ENCODE data around the gene AHNAK. TPM values are rescaled to one million over a fixed set of nuclear protein-coding genes. Genes with fewer than 3 reads are reported as not detected.
"Not testable (repeated sequence)": the region's sequence is repeated elsewhere in the genome, so short reads cannot be mapped to it uniquely, and the experiment has no call there.

AHNAK gene
- polyA plus RNA-seq, 1 donor = 134 TPM

DNA sequence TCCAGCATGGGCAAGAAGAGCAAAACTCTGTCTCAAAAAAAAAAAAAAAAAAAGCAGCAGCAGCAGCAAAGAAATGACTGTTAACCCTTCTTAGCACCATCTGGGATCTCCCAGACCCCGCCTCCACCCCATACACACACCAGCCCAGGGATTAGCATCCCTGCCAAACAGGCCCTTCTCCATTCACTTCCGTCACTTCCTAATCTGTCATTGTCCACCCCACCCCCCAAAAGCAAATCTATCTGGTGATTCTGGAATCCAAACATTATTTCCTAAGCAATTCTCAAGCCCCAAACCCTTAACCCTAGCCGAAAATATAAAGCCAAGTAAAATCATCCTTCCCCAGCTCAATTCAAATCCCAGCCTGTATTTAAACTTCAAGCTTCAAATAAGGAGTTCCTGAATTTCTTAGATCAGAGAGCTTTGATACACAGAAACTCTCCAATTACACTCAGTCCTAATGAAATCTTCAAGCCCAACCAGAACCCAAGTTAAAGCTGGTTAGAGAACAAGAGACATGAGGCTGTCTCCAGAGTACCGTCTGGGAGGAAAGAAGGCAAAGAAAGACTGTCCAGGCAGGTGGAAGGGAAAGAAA, 6.0 kb upstream of the AHNAK start:
- DNase-seq = no peak
- WGBS (ENCODE audit: insufficient coverage, low lambda C conversion rate) = 8% methylated on average over 2 of the region's 4 CpGs
- H3K4me3 ChIP-seq (ENCODE audit: low read length) = peak overlapping the region; percentile 5
- no peaks in the 10 kb centered on the region for H3K36me3 ChIP-seq (ENCODE audit: control insufficient read depth, insufficient read depth, low read length)
- no peaks in the 10 kb centered on the region for H3K9me3 ChIP-seq (ENCODE audit: control insufficient read depth, low read depth, low read length)
- H3K27ac ChIP-seq (ENCODE audit: low read length) = peak overlapping the region; percentile 99
- H3K4me1 ChIP-seq (ENCODE audit: control insufficient read depth, insufficient read depth, low read length) = peaks cover 83% of the 10 kb centered on the region
- no peaks in the 10 kb centered on the region for H3K27me3 ChIP-seq (ENCODE audit: control insufficient read depth, insufficient read depth, low read length)

DNA sequence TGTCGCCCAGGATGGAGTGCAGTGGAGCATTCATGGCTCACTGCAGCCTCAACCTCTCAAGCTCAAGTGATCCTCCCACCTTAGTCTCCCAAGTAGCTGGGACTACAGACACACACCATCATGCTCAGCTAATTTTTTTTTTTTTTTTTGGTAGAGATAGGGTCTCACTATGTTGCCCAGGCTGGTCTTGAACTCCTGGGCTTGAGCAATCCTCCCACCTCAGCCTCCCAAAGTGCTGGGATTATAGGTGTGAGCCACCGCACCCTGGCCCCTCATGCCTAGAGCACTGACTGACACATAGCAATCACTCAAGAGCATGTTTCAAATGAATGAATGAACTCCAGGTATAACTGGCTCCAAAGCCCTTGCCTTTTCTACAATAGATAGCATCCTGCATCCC, 3.9 kb upstream of the AHNAK start:
- H3K9me3 ChIP-seq (ENCODE audit: control insufficient read depth, low read depth, low read length); H3K36me3 ChIP-seq (ENCODE audit: control insufficient read depth, insufficient read depth, low read length); H3K4me3 ChIP-seq (ENCODE audit: low read length); DNase-seq; H3K27ac ChIP-seq (ENCODE audit: low read length); H3K27me3 ChIP-seq (ENCODE audit: control insufficient read depth, insufficient read depth, low read length): not testable (repeated sequence)
- peaks cover 68% of the 10 kb centered on the region for H3K4me1 ChIP-seq (ENCODE audit: control insufficient read depth, insufficient read depth, low read length)
- no CpG with 5 or more reads among the region's 2 CpGs for WGBS (ENCODE audit: insufficient coverage, low lambda C conversion rate)

DNA sequence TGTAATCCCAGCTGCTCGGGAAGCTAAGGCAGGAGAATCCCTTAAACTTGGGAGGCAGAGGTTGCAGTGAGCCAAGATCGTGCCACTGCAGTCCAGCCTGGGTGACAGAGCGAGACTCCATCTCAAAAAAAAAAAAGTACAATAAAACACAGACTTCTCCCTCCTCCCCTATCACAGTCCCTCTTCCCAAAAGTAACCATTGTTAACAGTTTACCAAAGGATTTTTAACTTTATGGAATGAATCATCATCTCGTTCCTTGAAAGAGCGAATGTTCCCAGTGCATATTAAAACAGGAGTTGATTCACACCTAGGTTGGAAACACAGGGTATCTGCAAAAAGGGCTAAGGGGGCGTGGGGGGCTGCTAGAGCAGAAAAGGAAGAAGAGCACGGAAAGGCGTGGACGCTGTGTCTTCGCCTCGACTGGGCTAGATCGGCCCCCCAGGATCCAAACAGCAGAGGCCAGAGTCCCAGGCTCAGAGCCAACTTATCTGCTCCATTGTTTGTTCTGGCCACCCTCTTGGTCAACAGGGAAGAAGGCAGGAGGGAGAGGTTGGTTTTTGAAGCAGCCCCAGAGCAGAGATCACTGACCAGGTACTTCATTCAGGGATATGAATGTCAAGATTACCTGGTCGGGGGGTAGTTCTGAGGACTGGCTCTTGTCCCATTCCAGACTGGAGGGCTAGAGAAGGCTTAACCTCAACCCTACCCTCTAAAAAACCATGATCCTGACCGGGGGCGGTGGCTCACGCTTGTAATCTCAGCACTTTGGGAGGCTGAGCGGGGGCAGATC, 2.1 kb upstream of the AHNAK start:
- Histone ChIP-seq H3K4me1 (ENCODE audit: control insufficient read depth, insufficient read depth, low read length) (peaks cover 67% of the 10 kb centered on the region), H3K36me3 (ENCODE audit: control insufficient read depth, insufficient read depth, low read length) (no peaks in the 10 kb centered on the region), H3K4me3 (ENCODE audit: low read length) (no peak overlapping the region), H3K27ac (ENCODE audit: low read length) (peak overlapping the region; percentile 33), H3K9me3 (ENCODE audit: control insufficient read depth, low read depth, low read length) (no peaks in the 10 kb centered on the region), H3K27me3 (ENCODE audit: control insufficient read depth, insufficient read depth, low read length) (no peaks in the 10 kb centered on the region)
- DNase-seq = peak in 1 of 2 donors; percentile 60
- 67% methylated on average over 3 of the region's 17 CpGs for WGBS (ENCODE audit: insufficient coverage, low lambda C conversion rate)

DNA sequence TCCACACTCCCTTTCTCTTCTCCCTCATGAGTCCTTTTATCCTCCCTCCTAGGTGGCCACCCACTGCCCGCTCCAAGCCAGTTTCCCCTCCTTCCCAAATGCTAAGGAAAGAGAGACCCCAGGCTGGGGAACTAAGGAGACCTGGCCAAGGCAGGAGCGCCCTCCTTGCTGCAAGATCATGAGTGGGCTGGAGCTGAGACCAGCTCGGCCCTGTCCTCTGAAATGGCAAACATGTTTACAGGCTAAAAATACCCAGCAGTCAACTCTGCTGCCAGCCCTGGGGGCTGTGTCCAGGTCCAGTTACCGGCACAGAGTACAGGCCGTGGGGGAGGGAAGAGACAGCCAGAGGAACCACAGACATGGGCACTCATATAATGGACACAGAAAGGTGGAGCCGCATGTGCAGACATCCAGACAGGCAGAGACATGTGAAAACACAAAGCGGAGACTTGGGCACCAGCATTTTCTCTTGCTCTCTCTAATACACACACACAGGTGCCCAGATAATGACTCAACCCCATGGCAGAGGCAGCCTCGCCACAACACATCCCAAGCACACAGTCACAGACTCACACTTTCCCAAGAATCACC, 1.2 kb upstream of the AHNAK start:
- Histone ChIP-seq H3K27me3 (ENCODE audit: control insufficient read depth, insufficient read depth, low read length) (no peaks in the 10 kb centered on the region), H3K36me3 (ENCODE audit: control insufficient read depth, insufficient read depth, low read length) (no peaks in the 10 kb centered on the region), H3K27ac (ENCODE audit: low read length) (peak overlapping the region; percentile 92), H3K4me3 (ENCODE audit: low read length) (peak overlapping the region; percentile 99), H3K4me1 (ENCODE audit: control insufficient read depth, insufficient read depth, low read length) (peaks cover 67% of the 10 kb centered on the region), H3K9me3 (ENCODE audit: control insufficient read depth, low read depth, low read length) (no peaks in the 10 kb centered on the region)
- peak in 1 of 2 donors; percentile 32 for DNase-seq
- no CpG with 5 or more reads among the region's 8 CpGs for WGBS (ENCODE audit: insufficient coverage, low lambda C conversion rate)

DNA sequence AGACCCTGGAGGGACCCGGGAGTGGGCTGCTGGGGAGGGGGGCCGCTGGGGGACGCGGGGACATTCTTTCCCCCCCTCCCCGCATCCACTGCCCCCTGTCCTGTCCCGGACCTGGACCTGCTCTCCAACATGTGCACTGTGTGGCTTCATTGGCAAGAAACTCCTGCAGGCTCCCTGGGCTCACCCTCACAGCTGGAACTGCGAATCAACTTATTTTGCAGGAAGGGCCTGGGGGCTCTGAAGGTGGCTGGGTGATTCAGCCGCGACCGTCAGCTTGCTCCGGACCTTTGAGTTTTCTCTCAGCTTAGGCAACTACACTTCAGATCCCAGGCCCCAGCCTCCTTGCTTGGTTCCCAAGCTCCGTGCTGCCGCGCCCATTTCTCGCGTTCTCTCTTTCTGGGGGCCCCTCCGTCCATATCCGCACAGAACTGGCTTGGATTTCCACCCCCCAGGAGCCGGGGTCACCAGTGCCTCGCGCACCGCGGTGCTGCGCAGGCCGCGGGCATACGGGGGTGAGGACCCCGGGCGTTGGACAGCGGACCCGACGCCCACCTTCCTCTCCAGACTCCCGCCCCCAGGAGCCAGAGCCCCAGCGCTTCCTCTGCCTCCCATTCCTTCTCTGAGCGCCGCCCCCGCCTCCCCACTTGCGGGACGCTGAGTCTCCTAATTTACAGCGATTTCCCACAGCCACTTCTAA, 471 bp upstream of the AHNAK start:
- peak overlapping the region; percentile 92 for H3K27ac ChIP-seq (ENCODE audit: low read length)
- peak in 1 of 2 donors; percentile 82 for DNase-seq
- no peaks in the 10 kb centered on the region for H3K36me3 ChIP-seq (ENCODE audit: control insufficient read depth, insufficient read depth, low read length)
- H3K27me3 ChIP-seq (ENCODE audit: control insufficient read depth, insufficient read depth, low read length) = no peaks in the 10 kb centered on the region
- H3K4me3 ChIP-seq (ENCODE audit: low read length) = peak overlapping the region; percentile 99
- no peaks in the 10 kb centered on the region for H3K9me3 ChIP-seq (ENCODE audit: control insufficient read depth, low read depth, low read length)
- peaks cover 67% of the 10 kb centered on the region for H3K4me1 ChIP-seq (ENCODE audit: control insufficient read depth, insufficient read depth, low read length)
- no CpG with 5 or more reads among the region's 40 CpGs for WGBS (ENCODE audit: insufficient coverage, low lambda C conversion rate)

DNA sequence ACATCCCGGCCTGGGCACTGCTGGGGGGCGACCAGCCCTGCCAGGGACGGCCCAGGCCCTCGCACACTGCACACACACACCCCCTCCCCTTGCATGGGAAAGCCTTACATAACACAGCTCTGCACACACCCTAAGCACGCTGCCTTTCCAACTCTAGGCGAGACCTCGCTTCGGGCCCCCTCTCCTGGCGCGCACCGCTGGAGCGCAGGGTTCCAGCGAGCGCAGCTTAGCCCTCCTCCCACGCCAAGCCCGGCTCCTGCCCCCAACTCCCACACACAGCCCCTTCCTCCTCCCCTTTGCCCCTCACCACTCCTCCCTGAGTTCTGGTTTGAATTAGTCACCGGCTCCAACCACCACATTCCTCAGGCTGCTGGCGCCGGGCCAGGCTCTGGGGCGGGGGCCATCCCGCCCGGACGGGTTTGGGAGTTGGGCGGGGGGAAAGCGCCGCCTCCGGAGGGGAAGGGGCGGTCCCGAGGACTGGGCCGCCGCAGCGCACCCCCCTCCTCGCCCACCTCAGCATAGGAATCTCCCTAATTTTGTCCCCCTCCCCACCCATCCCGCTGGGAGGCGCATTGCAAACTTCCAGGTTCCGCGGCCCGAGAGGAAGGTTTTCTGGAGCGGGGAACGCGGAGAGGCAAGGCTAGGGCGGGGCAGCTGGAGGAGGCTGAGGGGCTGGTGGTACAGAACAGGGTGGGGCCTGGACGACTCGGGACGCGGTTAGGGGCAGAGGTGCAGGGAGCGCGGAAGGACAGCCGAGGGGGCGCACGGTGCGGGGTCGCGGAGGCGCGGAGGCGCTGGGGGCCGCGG, 966 bp downstream of the AHNAK start:
- WGBS (ENCODE audit: insufficient coverage, low lambda C conversion rate) = no CpG with 5 or more reads among the region's 59 CpGs
- peak overlapping the region; percentile 92 for H3K27ac ChIP-seq (ENCODE audit: low read length)

DNA sequence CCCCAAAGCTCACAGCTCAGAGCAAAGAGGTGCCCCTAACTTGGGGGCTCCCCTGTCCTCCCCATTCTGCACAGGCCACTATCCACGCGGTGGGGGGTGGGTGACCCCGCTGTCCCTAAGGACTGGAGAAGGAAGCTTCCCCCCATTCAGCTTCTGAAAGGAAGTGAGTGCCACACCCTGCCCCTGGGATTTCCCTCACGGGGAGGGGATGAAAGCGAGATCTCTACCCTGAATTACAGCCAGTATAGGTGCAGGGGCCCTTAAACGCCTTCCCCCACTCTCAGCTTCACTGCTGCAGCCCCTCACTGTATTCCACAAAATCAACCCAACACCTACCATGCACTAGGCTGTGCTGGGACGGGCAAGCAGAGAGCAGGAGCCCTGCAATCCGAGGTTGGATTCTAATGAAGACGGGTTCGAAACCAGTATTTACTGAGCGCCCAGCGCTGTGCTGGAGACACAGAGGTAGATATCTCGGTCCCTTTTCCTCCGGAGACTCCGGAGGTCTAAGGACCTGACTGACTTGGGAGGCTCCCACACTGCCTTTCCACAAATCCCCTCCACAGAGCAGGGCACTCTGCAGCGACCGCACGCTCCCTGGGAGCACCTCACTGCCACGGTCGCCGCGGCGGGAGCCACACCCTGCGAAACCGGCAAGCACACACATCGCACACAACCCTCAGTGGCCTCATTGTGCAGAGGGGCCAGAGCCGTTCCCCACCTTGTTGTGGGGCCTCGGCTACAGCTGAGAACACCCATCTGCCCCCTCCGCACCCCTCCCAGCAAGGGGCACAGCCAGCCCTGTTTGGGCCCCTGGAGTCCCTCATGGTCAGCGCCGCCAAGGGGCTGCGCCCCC, 1.8 kb downstream of the AHNAK start:
- Histone ChIP-seq H3K4me3 (ENCODE audit: low read length) (peak overlapping the region; percentile 99), H3K27ac (ENCODE audit: low read length) (peak overlapping the region; percentile 92), H3K36me3 (ENCODE audit: control insufficient read depth, insufficient read depth, low read length) (peaks cover 7% of the 10 kb centered on the region), H3K4me1 (ENCODE audit: control insufficient read depth, insufficient read depth, low read length) (peaks cover 75% of the 10 kb centered on the region), H3K27me3 (ENCODE audit: control insufficient read depth, insufficient read depth, low read length) (no peaks in the 10 kb centered on the region), H3K9me3 (ENCODE audit: control insufficient read depth, low read depth, low read length) (no peaks in the 10 kb centered on the region)
- peak in 1 of 2 donors; percentile 72 for DNase-seq
- WGBS (ENCODE audit: insufficient coverage, low lambda C conversion rate) = no CpG with 5 or more reads among the region's 32 CpGs

More for the DNA sequence above, 966 bp downstream of the AHNAK start:
- DNase-seq = peak; percentile 80 to 88
- no peaks in the 10 kb centered on the region for H3K9me3 ChIP-seq (ENCODE audit: control insufficient read depth, low read depth, low read length)
- peaks cover 7% of the 10 kb centered on the region for H3K36me3 ChIP-seq (ENCODE audit: control insufficient read depth, insufficient read depth, low read length)
- H3K27me3 ChIP-seq (ENCODE audit: control insufficient read depth, insufficient read depth, low read length) = no peaks in the 10 kb centered on the region
- peak overlapping the region; percentile 99 for H3K4me3 ChIP-seq (ENCODE audit: low read length)
- peaks cover 67% of the 10 kb centered on the region for H3K4me1 ChIP-seq (ENCODE audit: control insufficient read depth, insufficient read depth, low read length)

DNA sequence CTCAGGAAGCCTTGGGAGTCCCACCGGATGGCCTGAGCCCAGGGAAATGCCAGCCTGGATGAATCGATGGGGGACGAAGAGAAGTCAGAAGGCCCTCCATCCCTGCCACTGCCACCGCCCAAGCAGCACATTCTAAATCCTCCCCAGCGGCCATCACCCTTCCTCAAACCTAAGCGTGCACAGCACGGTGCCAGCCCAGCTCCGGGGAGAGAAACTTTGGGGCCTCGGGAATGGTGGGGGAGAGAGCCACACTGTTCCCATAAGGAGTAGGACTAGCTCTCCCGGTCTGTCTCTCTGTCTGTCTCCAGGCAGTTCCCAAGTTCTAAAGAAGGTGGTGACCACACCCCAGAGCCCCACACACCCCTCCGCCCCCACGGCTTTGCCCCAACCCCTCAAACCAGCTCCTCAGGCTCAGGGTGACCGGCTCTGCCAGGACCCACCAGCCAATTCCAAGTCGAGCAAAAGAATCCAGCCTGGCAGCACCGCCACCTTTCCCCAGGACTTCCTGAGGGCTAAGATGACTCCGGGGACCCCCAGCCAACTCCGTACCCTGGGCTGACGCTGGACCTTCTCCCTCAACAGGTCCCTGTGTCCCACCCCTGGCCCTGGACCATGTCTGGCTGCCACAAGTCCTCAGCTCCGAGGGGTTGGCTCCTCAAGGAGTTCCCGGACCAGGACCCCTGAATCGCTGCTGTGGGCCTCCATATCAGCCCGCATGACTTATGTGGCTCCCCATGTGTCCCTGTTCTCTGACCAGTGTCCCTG, 2.7 kb downstream of the AHNAK start:
- H3K27ac ChIP-seq (ENCODE audit: low read length) = peak overlapping the region; percentile 92
- whole genome bisulfite sequencing (ENCODE audit: insufficient coverage, low lambda C conversion rate) = no CpG with 5 or more reads among the region's 22 CpGs
- H3K27me3 ChIP-seq (ENCODE audit: control insufficient read depth, insufficient read depth, low read length) = no peaks in the 10 kb centered on the region
- peaks cover 11% of the 10 kb centered on the region for H3K36me3 ChIP-seq (ENCODE audit: control insufficient read depth, insufficient read depth, low read length)
- H3K4me1 ChIP-seq (ENCODE audit: control insufficient read depth, insufficient read depth, low read length) = peaks cover 80% of the 10 kb centered on the region
- no peaks in the 10 kb centered on the region for H3K9me3 ChIP-seq (ENCODE audit: control insufficient read depth, low read depth, low read length)
- H3K4me3 ChIP-seq (ENCODE audit: low read length) = peak overlapping the region; percentile 99
- no peak for DNase-seq
